GM19193 (cell line): ENCODE measurements around the gene ADSS2.
A peak's percentile ranks its signal among the peaks of the same experiment; 100 is the strongest.

Experiments
- POLR2A ChIP-seq: IDR thresholded peaks from 4 replicates; pipeline ENCODE4 v1.6.1; 2011; ENCODE audit not compliant: insufficient read depth, insufficient read length; ENCODE audit errors: extremely low read depth

The ADSS2 gene

DNA sequence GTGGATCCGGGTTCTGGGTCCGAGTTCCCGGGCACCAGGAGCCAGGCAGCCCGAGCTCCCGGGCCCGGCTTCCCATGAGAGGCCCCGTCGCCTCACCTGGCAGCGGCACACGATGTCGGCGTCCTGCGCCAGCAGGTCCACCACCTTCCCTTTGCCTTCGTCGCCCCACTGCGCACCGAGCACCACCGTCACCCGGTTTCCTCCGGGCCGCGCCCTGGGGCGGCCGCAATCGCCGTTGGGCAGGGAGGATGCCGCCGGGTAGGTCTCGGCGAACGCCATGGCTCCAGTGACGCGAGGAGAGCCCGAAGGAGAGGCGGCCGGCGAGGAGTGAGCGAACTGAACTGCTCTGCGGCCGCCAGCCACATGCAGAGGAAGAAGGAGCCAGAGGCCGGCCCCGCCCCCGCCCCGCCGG is at the start of gene ADSS2:
ADSS2 (minus strand) TSS at position 371 of the 412 bp plus-strand sequence; CDS start at position 279, 92 bp downstream.
- TF ChIP-seq POLR2A, result peak; percentile 91

DNA sequence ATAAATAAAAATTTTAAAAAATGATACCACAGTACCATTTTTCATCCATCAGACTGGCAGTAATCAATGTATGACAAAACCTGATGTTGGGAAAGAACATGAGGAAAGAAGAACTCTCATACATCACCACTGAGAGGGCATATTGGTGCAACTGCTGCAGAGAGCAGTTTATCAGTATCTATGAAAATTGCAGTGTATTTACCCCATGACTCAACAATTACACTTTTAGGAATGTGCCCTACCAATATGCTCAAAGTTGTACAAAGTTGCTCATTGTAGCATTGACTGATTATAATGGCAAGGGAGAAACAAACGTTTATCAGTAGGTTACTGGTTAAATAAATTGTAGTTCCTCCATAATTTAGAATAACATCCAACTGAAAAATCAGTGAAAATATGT is 46.1 kb upstream of the ADSS2 start:
- no peak for TF ChIP-seq POLR2A

DNA sequence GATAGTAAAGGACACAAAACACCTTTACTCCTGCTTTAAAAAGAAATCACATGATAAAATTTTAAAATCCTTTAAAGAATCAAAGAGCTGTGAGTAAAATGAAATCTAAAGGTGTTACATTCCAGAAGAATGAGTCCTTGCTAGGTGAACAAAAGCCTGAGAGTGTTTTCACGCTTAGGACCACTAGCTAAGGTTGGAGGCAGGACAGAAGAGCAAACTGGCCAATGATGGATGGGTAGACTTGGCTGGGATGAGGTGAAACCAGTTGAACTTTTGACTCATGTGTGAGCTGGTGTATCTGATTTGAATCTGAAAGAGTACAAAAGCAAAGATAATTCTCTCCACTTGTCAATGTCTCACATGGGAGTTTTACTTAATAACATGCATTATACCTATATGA is 44.5 kb upstream of the ADSS2 start:
- no peak for TF ChIP-seq POLR2A

DNA sequence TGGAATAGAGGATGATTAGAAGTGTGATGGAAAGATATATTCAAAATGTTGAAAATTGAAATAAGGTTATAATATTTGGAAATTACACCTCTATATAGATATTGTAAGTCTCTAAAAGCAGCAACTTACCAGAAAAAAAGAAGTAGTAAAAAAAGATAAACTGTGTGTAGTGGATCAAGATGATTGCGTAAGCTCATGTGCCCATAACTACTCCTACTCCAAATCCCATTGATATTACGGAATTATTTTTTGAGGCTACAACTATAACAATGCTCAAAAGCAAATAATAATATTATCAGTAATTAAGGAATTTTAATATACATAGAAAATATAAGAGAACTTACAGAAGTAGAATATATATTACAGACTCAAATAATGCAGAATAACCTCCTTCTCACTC is 42.9 kb upstream of the ADSS2 start:
- TF ChIP-seq POLR2A, result no peak

DNA sequence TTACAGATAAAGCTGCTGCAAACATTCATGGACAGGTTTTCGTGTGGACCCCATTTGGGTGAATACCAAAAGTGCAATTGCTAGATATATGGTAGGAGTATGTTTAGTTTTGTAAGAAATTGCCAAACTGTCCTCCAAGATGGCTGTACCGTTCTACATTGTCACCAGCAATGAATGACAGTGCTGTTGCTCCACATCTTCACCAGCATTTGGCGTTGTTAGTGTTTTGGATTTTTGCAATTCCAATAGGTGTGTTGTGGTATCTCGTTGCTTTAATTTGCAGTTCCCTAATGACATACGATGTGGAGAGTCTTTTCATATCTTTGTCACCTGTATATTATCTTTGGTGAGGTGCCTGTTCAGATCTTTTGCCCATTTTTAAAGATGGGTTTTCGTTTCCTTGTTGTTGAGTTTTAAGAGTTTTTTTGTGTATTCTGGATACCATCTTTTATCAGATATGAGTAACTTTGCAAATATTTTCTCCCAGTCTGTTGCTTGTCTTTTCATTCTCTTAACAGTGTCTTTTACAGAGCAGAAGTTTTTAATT is 21.4 kb upstream of the ADSS2 start:
- TF ChIP-seq POLR2A, result no peak

DNA sequence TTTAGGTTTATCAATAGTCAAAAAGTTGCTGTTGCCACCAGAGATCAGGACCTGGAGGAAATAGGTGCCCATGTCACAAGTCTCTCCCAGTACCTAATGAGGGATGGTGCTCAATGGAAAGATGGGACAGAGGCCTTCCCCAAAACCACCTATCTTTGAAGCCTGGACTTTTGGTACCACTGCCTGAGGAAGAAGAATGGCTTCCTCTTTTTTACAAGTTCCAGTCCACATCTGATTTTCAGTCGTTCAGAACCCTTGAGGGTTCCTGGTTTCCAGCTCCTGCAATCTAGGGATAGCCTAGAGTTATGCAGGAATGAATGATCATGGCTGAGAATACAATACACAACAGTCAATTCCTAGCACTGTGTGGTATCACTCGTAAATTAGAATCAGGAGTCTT is 15.0 kb upstream of the ADSS2 start:
- TF ChIP-seq POLR2A, result no peak

DNA sequence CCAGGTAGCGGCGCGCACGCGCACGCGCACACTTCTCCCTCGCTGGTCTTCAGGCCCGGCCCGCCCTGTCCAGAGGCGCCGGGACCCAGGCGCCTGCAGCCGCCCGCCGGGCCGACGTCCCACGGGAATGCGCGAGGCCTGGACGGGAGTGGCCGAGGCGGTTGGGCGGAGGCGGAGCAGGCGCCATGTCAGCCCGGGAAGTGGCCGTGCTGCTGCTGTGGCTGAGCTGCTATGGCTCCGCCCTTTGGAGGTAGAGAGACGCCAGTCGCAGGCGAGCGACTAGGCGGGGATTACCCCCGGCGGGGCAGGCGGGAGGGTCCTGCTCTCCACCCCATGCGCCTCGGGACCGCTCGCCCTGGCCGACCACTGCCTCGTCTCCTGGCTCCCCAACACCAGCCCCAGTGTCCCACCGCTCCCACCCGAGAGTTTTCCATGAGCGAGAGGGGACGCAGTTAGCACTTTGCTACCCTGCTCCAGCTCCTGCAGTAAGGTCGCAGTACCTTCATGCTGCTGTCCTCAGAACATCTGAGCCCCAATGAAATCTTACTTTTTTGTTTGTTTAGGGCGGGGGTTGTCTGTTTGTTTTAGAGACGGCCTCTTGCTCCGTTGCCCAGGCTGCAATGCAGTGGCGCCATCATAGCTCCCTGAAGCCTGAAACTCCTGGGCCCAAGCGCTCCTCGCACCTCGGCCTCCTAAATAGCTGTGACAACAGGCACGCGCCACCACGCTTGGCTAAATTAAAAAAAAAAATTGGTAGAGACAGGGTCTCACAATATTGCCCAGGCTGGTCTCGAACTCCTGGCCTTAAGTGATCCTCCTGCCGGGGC is 9.7 kb upstream of the ADSS2 start, which contains the start of gene CATSPERE:
CATSPERE (plus strand) TSS at position 29 of the 827 bp plus-strand sequence; CDS start at position 186, 157 bp downstream.
- peak; percentile 75 for TF ChIP-seq POLR2A

DNA sequence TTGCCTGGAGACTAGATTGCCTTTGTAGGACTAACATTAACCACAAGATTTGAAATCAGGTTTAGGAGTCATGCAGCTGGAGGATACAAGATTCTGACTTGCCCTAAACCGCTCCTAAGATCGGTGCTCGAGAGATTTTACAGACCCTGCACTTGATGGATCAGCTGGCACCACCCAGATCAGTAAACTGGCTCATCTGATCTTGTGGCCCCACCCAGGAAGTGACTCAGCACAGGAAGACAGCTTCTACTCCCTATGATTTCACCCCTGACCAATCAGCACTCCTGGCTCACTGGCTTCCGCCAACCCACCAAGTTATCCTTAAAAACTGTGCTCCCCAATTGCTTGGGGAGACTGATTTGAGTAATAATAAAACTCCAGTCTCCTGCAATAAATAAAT is 8.5 kb upstream of the ADSS2 start:
- TF ChIP-seq POLR2A, result no peak

DNA sequence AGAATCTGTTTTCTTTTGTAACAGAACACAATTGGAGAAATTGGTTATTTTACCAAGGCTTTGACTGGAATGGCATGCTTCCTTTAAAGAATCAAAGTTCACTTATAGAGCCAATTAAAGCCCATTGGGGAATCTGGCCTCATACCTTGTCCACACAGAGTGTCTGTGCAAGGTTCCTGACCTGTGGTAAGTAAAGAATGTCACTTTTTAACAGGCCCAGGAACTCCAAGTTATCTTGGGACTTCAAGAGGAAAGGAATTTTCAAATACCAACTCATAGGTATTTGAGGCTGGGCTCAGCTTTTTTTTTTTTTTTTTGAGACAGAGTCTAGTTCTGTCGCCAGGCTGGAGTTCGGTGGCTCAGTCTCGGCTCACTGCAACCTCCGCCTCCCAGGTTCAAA is 7.1 kb upstream of the ADSS2 start:
- TF ChIP-seq POLR2A, result no peak

DNA sequence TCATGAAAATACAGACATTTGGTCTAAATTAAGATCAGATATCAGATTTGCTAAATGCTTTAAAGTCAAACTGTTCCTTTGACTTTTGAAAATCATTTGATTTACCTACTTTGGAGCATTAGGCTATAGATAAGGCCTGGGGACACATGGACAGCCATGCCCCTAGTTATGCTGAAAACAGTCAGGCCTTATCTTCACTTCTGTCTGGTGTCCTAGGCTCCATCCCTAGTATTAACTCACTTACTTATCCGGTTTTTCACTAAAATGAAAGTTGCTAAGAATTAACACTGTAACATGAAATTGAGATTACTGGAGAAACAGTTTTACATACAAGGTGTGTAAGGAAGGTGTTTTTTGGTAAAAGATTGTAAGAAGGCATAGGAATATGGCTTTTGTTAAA is 4.9 kb upstream of the ADSS2 start:
- no peak for TF ChIP-seq POLR2A

DNA sequence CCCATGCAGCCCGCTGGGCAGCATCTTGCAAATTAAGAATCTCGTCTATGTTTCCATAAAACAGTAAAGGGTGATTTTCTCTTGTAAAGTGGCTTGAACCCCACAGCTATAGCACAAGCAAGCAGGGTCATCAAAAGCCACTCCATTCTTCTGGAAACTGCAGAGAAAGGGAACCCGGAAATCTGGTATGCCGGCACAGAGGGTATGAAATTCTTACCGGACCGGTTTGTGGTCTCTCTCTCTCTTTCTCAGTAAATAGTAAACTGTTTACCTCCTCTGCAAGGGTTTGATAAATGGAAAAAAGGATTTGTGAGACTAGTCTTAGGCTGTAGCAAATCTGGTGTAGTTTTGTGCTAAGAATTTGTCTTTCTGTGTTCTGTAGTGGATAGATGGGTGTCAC is 2.7 kb upstream of the ADSS2 start:
- no peak for TF ChIP-seq POLR2A

DNA sequence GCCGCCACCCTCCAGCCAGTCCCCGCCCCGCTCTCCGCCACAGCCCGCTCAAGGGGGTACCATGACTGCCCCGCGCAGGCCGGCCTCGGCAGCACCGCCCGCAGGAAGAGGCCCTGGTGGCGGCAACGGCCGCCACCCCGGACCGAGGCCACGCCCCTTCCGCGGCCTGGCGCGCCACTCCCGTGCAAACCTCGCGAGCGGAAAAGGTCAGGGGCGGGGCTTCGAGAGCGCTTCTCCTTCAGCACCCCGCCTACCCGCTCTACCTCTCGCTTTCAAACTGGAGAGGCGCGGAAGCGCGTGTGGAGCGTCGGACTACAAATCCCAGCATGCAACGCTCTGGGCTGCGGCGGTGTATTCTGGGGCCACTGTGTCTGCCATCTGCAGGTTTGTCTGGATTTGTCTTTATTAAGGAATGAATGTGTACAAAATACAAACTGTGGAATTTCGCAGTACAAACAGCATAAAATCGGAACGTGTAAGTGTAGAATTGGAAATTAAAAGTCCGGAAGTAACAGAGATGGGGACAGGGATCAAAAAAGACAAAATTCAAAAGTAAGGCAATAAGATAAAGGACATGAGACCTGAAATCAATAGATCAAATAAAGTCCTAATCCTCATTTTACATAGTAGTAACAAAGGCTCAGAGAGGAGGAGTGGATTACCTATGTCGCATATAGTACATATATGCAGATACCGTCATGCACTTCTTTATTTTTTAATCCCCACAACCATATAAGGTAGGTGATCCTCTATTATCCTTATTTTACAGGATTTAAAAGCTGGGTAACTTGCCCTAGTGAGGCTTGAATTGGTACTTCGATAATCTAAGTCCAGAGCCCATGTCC is 464 bp upstream of the ADSS2 start:
- TF ChIP-seq POLR2A, result no peak

DNA sequence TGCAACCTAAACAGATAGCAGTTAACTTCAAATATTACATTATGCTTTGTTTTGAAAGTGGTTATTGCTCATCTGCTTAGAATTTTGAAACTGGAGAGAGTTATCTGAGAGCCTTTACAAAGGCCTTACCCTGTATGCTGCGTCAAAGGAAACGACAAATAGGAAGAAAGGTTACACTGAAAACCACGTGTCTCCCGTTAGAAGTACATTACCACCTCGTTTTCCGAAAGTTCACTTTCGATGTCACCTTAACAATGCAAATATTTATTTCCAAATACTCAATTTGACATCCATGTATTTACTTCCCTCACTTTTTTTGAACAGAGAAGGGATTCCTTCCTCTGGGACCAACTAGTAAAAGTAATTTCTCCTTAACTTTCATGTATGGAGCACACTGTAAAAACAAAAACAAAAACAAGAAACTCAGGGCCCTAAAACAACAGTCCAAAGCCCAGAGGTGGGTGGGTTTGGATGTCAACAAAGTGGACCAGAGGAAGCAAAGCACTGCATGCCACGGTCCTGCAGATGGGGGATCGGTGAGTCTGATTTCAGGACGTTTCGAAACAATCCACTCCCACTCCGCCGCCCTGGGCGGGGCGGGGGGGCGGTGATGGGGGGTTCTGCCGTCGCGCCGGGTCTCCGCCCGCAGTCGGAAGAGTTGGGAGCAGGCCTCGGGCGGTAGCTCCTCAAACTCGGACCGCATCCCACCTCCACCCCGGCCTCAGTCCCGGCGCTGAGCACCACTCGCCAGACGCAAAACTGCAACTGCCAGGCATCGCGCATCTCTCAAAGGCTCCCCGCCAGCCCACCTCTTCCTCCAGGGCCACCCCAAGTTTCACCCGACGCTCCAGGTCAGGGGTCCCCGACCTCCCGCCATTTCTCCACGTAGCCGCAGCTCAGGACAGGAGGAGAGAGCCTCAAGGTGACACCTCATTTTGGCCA is 841 bp downstream of the ADSS2 start:
- TF ChIP-seq POLR2A, result no peak

DNA sequence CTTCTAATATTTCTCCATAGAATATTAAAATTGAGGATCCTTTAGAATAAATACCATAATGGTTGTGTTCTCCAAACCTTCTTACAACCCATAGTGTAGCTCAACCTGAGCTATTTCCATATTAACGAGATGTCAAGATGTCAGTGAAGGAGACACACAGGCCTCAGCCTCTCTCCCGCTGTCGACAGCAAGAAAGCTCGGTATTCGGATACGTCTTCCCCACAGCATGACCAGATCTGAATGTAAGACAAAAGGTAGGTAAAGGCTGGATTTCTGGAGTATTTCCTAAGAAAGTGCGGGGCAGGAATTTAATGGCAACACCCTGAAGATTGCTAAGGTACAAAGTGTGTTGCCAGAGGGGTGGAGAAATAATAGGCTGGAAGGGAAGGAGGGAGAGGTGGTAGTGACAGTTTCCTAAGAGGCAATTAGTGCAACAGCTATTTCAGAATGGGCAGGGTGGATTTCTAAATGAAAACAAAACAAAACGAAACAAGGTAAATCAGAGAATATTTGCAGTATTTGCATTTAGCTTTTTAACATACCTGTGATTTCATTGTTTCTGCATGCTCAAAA is 1.7 kb downstream of the ADSS2 start:
- no peak for TF ChIP-seq POLR2A
